Measurements from ENCODE around the gene HJURP. TPM values are rescaled to one million over a fixed set of nuclear protein-coding genes. Genes with fewer than 3 reads are reported as not detected.

The HJURP gene
- total RNA-seq, 1 donor from 2014 or later: 23.1 TPM

GRCh38 chr2:233813236-233814055 is 40.9 kb downstream of the HJURP start:
- Mint-ChIP-seq H3K9me3 (ENCODE audit: low read depth) (no peaks in the 10 kb centered on the region), H3K27me3 (peaks cover 4% of the 10 kb centered on the region), H3K4me1 (ENCODE audit: low read depth) (no peaks in the 10 kb centered on the region), H3K27ac (no peak overlapping the region), H3K36me3 (ENCODE audit: insufficient read depth) (no peaks in the 10 kb centered on the region), H3K4me3 (ENCODE audit: low read depth) (no peak overlapping the region)
- TF ChIP-seq, protein P1, sequence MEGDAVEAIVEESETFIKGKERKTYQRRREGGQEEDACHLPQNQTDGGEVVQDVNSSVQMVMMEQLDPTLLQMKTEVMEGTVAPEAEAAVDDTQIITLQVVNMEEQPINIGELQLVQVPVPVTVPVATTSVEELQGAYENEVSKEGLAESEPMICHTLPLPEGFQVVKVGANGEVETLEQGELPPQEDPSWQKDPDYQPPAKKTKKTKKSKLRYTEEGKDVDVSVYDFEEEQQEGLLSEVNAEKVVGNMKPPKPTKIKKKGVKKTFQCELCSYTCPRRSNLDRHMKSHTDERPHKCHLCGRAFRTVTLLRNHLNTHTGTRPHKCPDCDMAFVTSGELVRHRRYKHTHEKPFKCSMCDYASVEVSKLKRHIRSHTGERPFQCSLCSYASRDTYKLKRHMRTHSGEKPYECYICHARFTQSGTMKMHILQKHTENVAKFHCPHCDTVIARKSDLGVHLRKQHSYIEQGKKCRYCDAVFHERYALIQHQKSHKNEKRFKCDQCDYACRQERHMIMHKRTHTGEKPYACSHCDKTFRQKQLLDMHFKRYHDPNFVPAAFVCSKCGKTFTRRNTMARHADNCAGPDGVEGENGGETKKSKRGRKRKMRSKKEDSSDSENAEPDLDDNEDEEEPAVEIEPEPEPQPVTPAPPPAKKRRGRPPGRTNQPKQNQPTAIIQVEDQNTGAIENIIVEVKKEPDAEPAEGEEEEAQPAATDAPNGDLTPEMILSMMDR (IDR thresholded peaks at IDR 0.05; ENCODE audit: unreplicated experiment): no peak
- no peak for DNase-seq (ENCODE audit: low spot score, unreplicated experiment)

DNA sequence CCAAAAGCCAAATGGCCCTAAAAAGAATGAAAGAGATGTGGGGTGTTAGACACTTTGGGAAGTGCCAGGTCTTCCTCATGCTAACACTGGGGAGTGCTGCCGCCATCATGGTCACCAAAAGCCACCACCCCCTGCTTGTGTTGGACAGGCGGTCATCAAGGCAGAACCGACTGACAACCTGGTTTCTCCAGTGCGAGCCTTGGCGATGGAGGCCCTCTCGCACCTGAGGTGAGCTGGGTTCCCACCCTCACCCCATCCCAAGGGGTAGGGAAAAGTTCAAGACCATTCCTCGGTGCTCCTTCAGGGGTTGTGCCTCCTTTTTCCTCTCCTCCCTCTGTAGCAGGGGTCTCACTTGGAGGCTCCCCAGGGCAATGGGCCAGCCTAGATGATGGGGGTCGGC is 42.6 kb downstream of the HJURP start:
- TF ChIP-seq, protein P1 (IDR thresholded peaks at IDR 0.05; ENCODE audit: unreplicated experiment): no peak
- H3K27me3 Mint-ChIP-seq: peaks cover 4% of the 10 kb centered on the region
- DNase-seq (ENCODE audit: low spot score, unreplicated experiment): no peak
- H3K4me1 Mint-ChIP-seq (ENCODE audit: low read depth): no peaks in the 10 kb centered on the region
- H3K9me3 Mint-ChIP-seq (ENCODE audit: low read depth): no peaks in the 10 kb centered on the region
- H3K36me3 Mint-ChIP-seq (ENCODE audit: insufficient read depth): no peaks in the 10 kb centered on the region
- H3K4me3 Mint-ChIP-seq (ENCODE audit: low read depth): no peak overlapping the region
- H3K27ac Mint-ChIP-seq: no peak overlapping the region

- Mint-ChIP-seq H3K4me3 (ENCODE audit: low read depth) (no peak overlapping the region), H3K4me1 (ENCODE audit: low read depth) (no peaks in the 10 kb centered on the region), H3K9me3 (ENCODE audit: low read depth) (no peaks in the 10 kb centered on the region), H3K27ac (no peak overlapping the region), H3K36me3 (ENCODE audit: insufficient read depth) (no peaks in the 10 kb centered on the region), H3K27me3 (peaks cover 4% of the 10 kb centered on the region)
- TF ChIP-seq, protein P1 (IDR thresholded peaks at IDR 0.05; ENCODE audit: unreplicated experiment): no peak
- DNase-seq (ENCODE audit: low spot score, unreplicated experiment): no peak
These were observed 43.2 kb downstream of the HJURP start for GRCh38 chr2:233811087-233811486.

GRCh38 chr2:233810385-233810784 is 44.0 kb downstream of the HJURP start:
- H3K36me3 Mint-ChIP-seq (ENCODE audit: insufficient read depth): no peaks in the 10 kb centered on the region
- H3K27me3 Mint-ChIP-seq: peaks cover 6% of the 10 kb centered on the region
- H3K9me3 Mint-ChIP-seq (ENCODE audit: low read depth): no peaks in the 10 kb centered on the region
- no peaks in the 10 kb centered on the region for H3K4me1 Mint-ChIP-seq (ENCODE audit: low read depth)
- TF ChIP-seq, protein P1 (IDR thresholded peaks at IDR 0.05; ENCODE audit: unreplicated experiment): no peak
- H3K27ac Mint-ChIP-seq: no peak overlapping the region
- no peak overlapping the region for H3K4me3 Mint-ChIP-seq (ENCODE audit: low read depth)
- DNase-seq (ENCODE audit: low spot score, unreplicated experiment): no peak

DNA sequence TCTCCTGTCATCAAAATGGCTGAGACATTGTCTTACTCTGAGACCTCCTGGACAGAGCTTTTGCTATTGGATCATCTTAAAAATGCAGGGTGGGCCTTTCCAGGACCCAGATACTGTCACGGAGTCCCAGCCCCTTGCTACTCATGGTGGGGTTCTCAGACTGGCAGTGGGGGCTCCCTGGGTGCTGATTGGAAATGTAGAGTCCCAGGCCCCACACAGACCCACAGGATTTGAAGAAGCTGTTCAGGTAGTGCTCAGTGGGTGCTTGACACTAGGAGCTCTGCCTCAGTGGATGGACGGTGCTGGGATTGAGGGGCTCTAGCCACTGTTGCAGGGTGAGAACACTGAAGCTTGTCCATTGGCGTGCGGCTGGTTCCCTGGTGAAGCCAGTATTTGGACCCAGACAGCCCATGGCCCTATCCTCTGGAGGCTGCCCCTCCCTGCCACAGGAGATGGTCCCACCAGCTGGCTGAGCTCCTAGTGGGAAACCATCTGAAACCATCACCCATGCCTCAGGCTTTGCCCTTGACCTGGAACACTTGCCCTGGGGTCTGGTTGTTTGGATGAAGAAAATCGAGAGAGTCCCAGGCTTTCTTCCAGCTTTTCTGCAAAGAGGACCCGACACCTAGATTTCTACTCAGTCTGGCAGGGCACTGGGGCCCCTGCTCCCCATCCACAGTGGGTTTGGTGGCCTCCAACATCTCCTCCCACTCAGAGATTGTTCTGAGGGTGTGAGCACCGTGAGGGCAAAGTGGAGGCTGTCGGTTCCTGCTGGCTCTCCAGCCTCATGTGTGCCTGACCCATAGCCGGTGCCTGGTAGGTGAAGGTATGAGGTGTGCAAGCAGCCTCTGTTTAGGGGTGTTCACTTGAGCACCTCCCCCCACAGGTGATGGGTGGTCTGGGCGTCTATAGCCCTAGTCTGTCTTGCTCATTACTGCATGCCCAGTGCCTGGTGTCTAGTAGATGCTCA is 46.1 kb downstream of the HJURP start:
- TF ChIP-seq, protein P1 (IDR thresholded peaks at IDR 0.05; ENCODE audit: unreplicated experiment): no peak
- Mint-ChIP-seq H3K27me3 (peaks cover 20% of the 10 kb centered on the region), H3K36me3 (ENCODE audit: insufficient read depth) (no peaks in the 10 kb centered on the region), H3K4me1 (ENCODE audit: low read depth) (no peaks in the 10 kb centered on the region), H3K9me3 (ENCODE audit: low read depth) (no peaks in the 10 kb centered on the region), H3K4me3 (ENCODE audit: low read depth) (no peak overlapping the region), H3K27ac (no peak overlapping the region)
- DNase-seq (ENCODE audit: low spot score, unreplicated experiment): peak; percentile 3

Data from progenitor cell of endocrine pancreas (in vitro differentiated cells).